ENCODE results near the gene RUNX1.

The RUNX1 gene

GRCh38 chr21:34944015-34944755 is 104.9 kb downstream of the RUNX1 start:
- no peak for DNase-seq

DNA sequence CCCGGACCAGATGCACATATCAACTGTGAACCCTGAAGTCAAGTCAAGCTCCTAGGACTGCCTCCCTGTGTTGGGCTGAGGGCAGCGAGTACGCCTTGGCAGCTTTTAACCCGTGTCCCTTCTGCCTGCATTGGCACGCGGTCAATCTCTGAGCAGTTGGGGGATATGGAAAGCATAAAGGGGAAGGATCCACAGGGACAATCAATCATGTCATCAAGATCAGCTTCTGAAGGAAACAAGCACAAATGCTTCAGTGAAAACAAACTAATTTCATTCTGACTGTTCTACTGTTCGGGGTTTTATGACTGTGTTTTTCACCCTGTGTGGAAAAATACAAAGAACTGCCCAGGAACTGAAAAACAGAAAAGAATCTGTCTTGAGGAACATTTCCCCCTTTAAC is 106.2 kb downstream of the RUNX1 start:
- DNase-seq = peak in 1 of 2 experiments; percentile 59

GRCh38 chr21:34941162-34941561 is 107.9 kb downstream of the RUNX1 start:
- DNase-seq = no peak

DNA sequence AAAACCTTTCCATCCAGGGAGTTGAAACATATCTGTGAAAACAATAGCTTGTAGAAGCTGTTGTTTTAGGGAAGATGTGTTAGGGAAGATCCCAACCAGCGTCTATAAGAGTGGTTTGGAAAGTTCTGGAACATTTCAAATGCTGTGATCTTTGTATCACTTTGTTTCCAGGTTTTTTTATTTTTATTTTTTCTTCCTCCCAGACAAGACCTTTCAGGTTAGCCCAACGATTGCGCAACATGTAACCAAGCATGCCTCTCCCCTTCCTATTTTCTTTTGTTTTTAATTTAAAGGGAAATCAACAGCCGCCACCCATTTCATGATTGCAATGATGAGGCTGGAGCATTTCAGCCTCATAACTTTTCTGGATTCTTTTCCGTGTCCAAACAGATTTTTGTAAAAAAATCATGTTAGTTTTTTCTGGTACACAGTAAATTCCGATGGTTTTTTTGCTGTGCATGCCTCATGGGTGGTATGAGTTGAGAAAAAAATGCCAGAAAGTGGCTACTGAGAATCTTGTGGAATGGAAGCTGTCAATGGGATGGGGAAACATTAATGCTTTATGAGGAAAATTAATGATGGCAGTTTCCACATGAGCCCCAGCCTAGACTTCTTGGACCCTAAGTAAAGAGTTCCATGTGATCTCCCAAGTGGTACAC is 109.3 kb downstream of the RUNX1 start:
- no peak for DNase-seq

DNA sequence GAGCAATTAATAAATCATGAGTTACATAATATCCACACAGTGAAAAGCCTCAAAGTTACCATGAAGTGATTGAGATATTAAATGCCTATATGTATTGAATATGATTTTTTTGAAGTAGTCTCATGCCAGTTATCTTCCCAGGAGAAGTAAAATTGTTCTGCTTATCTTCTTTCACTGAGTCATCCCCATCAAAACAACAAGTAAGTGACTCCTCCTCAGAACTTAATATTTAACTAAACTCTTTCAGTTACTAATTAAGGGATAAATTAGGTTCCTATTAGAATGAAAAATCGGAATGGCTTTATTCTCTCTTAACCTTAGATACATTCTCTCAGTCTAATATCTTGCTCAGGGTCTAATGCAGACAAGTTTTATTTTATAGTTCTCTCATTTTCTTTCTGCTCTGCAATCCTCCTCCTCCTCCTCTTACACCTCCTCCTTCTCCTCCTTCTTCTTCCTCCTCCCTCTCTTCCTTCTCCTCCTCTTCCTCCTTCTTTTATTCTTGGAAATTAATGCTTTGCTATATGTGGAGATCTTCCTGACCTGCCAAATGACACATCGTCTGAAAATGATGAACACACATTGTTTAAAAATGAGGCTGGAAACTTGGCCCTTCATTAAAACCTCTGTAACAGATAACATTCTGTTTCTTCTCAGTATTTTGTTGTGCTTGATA is 110.9 kb downstream of the RUNX1 start:
- DNase-seq = no peak

DNA sequence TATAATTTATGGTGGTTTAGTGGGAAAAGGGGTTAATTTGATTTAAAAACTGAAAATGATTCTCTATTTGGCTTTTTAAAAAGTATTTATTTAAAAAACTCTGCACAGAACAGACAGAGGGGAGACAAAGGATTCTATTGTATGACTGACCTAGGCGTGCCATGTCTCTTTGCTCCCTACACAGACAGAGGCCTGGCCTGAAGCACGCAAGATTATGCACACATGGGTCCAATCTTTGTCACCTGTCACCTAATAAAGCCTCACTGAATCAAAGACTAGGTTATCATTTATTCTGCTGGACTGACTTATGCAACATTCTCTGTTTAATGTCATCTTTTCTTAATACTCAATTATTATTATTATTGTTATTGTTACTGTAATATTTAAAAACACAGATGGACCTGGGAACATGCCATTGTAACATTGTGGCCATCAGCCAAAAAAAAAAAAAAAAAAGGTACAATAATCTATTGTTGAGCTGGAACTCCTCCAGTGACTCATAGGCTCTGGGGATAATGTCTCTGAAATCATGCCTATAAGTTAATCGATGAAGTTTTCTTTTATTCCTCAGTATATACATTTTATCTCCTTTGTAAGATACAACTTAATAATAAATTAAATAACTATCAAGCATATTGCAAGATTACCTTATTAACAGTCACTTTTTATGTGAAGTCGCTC is 112.1 kb downstream of the RUNX1 start:
- DNase-seq = no peak

GRCh38 chr21:34936371-34936789 is 112.7 kb downstream of the RUNX1 start:
- no peak for DNase-seq

DNA sequence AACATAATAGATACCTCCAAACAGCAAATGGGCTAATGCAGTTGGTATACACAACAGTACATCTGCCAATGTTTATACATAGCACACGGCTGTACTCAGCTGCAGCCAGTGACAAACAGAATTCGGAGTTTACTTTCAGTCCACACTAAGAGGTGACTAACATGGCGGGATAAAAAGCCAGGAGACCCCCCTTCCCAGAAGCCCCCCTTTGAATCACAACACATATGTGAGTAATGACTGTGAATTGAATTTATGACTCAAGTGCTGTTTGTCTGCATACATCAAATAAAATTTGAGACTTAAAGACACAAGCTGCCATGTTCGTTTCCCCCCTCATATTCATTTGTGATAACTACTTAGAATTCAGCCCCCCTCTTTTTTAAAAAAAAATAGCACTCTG is 113.2 kb downstream of the RUNX1 start:
- no peak for DNase-seq

- no peak for DNase-seq
Measured at GRCh38 chr21:34935452-34935851, 113.7 kb downstream of the RUNX1 start.

GRCh38 chr21:34934350-34934749 is 114.8 kb downstream of the RUNX1 start:
- DNase-seq = no peak

DNA sequence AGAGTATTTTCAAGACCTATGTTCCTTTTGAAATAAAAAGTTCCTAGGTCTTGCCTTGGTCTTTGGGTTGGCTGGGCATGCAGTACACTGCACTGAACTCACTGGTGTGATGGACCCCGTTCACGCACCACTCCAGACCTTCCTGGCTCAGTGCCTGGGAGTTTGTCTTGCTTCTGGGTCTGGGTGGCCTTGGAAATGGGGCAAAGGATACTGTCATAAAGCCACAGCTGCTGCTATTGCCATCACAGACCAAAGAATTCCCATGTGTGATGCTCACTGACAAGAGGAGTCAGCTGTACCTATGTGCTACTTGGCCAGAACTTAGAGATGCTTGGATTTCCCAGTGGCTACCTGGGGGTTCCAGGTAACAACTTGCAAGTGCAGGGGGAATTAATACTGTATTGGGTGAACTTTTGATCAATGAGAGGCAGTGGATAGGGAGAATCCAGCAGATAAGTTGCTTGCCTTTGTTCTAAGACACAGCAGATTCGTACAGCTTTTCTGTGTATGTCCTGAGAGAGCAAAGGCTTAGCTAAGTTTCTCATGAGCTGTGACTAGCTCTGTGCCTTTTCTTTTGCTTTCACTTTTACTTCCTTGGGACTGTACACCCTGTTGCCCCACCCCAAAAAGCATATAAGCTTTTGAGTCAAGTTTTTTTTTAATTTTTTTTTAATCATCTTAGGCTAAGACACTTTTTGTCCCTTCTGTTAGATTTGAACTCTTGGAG is 115.3 kb downstream of the RUNX1 start:
- no peak for DNase-seq

DNA sequence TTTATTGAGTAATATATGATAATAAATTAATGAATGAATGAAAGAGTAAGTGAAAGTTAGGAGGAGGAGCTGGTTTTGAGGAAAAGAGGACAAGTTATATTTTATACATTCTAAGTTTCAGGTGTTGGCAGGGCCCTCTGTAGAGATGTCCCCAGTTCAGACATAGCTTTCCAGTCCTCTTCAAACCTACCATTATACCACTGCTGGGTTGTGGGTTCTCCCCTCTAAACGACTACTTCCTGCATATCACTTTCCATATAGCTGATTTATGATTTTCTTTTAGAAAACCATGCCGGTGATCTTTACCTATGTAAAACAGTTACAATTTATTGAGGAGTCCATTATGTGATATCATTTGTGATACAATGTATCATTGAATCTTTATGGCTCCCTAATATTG is 116.9 kb downstream of the RUNX1 start:
- DNase-seq = no peak

- DNase-seq = no peak
Measured at GRCh38 chr21:34930971-34931370, 118.1 kb downstream of the RUNX1 start.

DNA sequence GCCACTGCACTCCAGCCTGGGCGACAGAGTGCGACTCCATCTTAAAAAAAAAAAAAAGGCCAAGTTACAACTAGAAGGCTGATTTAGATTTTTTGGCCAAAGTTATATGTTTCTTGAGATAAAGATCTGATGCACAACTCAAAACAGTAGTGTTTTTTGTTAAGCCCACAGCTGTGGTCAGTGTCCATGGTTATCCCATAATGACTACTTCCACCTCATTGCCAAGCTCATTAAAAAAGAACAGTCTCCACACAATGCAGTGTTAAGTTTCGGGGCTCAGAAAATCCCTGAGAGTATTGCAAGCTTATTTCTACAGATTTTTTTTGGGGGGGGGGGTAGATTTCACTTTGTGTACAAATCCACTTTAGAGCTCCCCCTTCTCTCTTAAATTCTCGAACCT is 120.5 kb downstream of the RUNX1 start:
- no peak for DNase-seq

GRCh38 chr21:34927992-34928391 is 121.1 kb downstream of the RUNX1 start:
- no peak for DNase-seq

DNA sequence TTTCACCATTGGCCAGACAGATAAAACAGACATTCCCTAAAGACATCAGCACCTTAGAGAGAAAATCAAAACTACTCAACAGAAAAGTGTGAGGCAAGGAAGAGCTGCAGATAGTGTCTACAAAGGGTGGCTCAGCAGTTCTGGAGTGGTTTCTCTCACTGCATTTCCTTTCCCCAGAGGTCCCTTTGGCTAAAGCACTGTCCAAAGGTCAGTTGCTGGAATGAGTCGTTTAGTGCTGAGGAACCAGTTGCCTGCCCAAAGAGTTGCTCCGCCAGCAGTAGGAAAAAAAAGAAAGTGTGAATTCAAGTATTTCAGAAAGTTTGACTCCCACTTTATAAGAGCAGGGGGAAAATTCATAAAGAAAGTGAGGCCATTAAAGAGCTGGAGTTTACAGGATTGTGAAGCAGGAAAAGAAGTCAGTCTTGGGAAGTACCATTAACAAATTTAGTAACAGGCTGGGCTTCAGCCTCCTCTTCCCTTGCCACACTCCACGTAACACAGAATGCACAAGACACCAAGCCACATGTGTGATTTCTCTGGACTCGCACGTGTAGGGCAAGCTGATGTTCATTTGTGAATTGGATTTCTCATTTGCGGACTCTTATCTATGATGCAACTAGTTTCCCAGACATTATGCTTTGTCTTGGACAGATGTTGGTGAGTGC is 122.2 kb downstream of the RUNX1 start:
- no peak for DNase-seq

DNA sequence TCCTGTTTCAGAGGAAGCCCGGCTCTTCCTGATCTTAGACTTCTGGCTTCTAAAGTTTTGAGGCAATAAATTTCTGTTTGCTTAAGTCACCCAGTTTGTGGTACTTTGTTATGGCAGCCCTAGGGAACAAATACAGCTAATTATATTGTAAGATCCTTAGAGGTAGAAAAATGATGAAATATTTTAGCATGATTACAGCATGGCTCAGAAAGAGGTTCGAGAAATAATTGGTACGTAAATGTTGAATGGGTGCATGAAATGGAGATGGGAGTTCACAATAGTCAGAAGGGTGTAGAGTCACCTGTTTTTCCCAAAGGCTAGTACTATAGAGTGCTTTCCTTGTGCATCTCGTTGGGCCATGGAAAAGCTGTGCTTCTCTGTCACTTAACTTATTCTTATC is 123.5 kb downstream of the RUNX1 start:
- DNase-seq = no peak

DNA sequence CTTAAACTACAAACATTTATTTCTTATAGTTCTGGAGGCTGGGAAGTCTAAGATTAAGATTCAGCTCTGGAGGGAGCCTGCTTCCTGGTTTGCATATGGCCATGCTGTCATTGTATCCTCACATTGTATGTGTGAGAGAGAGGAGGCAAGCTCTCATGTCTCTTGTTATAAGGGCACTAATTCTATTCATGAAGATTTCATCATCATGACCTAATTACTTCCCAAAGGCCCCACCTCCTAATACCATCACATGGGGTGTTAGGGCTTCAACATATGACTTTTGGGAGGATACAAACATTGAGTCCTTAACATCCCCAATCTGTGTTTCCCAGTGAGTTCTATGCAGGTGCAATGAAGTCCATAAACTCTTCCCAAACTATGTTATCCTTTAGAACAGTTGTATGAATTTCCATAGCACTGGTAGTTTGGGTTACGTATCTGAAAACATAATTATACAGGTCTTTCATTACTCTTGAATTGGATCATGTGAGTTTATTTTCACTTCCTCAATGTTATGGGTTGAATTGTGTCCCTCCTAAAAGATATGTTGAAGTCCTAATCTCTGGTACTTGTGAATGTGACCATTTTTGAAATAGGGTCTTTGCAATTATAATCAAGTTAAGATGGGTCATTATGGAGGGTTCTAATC is 124.2 kb downstream of the RUNX1 start:
- no peak for DNase-seq

DNA sequence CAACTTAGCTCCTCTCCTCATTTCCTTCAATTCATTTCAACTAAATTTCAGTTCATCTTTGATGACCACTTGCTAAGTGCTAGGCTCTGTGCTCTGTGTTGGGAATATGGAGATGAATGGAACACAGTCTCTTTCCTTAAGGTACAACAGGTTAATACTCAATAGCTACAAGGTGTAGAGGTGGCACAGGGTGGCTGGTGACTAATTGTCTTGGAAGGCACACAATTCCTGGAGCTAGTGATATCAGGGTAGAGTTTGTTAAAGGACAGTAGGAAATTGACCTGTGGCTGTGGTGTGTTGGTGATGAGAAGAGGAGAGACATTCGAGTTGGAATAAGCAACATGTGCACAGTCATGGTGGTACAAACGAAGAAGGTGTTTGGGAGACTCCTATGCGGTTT is 124.9 kb downstream of the RUNX1 start:
- no peak for DNase-seq

DNA sequence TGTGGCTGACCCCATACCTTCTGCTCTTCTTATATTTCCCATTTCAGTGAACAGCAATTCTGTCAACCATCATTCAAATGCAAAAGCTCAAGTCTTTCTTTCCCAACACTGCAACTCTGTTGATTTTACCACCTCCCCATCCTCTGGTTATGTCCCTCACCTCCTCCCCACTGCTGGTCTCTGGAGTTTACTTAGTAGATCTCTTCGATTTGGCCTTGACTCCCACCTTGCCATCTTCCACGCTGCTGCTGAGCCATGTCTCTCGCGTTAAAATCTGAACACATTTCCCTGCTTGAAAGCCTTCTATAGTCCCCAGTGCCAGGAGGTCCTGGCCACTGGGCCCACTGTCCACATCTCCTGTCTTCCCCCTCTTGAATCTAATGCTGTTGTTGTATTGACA is 125.5 kb downstream of the RUNX1 start:
- DNase-seq = no peak

DNA sequence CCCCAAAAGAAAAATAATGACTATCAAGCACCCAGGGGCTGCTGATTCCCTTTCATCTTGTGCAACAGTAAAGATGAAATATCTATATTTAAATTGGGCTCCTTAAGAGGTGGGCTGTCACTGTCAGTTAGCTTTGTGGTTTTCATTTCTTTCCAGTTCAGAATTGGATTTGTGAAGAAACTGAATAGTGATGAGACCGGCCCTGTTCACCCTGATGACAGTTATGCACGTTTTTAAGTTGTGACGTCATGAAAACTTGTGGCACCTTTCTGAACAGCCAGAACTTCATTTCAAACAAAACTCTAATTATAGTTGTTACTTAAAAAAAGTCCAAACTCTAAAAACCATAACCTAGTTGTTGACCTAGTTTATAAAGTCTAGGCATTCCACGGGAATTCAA is 125.9 kb downstream of the RUNX1 start:
- no peak for DNase-seq

DNA sequence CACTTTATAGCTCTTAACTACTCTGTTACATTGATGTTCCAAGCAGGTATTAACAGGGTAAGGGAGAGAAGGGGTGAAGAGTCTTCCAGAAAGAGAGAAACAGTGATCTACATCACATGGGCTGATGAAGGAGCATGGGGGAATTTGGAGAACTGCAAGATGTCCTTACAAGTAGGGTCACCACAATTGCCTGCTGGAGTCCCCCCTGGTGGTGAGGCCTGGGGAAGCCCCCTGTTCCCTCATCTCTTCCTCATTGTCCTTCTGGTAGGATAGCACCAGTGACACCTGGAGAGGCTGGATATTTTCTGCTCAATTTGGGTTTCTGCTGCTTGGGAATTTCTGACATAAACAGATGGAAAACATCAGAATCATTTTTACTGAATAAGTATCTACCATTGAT is 126.6 kb downstream of the RUNX1 start:
- no peak for DNase-seq
